ENCODE measurements around the gene GALNT2.

Gene GALNT2

DNA sequence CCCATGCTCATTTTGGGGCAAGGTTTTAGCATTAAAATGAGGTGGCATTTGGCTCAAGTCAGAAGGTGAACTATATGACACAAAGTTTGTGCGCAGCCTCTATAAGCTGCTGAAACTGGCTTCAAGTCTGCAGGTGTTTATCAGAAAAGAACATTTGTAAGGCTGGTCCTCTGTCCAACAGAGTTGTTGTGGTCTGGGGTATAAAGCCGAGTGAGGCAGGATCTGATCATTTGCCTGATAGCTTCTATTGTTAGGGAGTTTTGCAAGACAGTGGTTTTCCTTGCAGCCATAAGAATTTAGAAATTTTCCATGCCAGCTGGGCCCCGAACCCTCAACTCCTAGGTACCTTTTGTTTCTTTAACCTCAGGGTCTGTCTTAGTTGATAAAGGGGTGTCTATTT lies 228.3 kb downstream of the GALNT2 start:
- Histone ChIP-seq H4K8ac (ENCODE audit: low read depth, low read length) (no peak overlapping the region), H4K5ac (ENCODE audit: low read length) (no peak overlapping the region), H3K18ac (ENCODE audit: low read length) (no peak overlapping the region), H3K4me2 (ENCODE audit: low read length) (no peak overlapping the region), H3K79me2 (ENCODE audit: control insufficient read depth, insufficient read depth, low read length) (no peaks in the 10 kb centered on the region), H2BK5ac (ENCODE audit: low read length) (no peak overlapping the region), H2AK5ac (ENCODE audit: low read length) (no peak overlapping the region), H3K56ac (ENCODE audit: low read length) (no peak overlapping the region), H3K4me1 (ENCODE audit: control insufficient read depth, low read depth, low read length) (no peaks in the 10 kb centered on the region), H3K9ac (ENCODE audit: low read length) (no peak overlapping the region), H2BK15ac (replicated peaks; ENCODE audit: low read depth) (no peak overlapping the region), H2BK120ac (ENCODE audit: low read depth, low read length) (no peak overlapping the region), H3K79me1 (ENCODE audit: low read length) (no peaks in the 10 kb centered on the region), H3K23ac (ENCODE audit: low read length) (no peak overlapping the region), H3K4ac (ENCODE audit: low read depth, low read length) (no peak overlapping the region), H3K36me3 (ENCODE audit: control insufficient read depth, insufficient read depth, low read length) (no peaks in the 10 kb centered on the region), H3K27me3 (ENCODE audit: insufficient read depth, low read length, poor library complexity) (no peaks in the 10 kb centered on the region), H3K27ac (ENCODE audit: low read depth, low read length) (no peak overlapping the region), H3K4me3 (ENCODE audit: low read length) (no peak overlapping the region)
- DNase-seq = no peak
- WGBS (ENCODE audit: extremely low coverage, insufficient coverage, low lambda C conversion rate) = no CpG with 5 or more reads among the region's 3 CpGs

DNA sequence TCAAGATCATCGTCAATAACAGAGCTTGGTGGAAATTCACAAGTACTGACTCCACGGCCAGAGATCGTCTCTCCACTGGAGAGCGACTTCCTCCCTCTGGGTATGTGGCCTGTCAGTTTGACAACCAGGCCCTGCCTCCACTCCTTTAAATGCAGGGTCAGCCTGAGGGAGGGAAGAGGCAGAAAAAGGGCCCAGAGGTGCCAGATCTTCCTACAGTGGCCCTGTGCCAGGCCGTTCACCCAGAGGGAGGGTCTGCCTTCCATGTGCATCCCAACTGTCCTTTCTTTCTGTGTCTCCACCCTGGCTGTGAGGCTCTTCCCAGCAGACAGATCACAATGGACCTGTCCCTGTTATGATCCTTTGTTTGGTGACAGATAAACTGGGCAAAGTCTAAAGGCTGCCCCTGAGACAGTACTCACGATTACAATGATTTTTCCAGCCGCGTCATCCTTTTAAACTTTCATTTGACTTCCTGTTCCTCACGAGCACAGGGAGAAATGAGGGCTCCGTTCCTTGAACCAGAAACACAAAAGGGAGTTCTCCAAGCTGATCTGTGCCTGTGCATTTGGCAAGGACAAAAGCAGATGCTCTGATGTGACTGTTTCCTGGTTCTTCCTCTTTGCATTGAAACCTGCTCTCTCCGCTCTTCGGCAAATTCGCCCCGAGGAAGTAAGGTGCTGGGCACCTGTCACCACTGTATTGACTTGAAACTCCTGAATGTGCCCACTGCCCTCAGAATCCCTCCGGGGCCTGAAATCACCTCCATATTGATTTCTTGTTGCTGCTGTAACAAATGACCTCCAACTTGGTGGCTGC lies 232.4 kb downstream of the GALNT2 start:
- no peaks in the 10 kb centered on the region for H3K36me3 ChIP-seq (ENCODE audit: control insufficient read depth, insufficient read depth, low read length)
- H3K79me1 ChIP-seq (ENCODE audit: low read length) = no peaks in the 10 kb centered on the region
- no peaks in the 10 kb centered on the region for H3K4me1 ChIP-seq (ENCODE audit: control insufficient read depth, low read depth, low read length)
- no peak overlapping the region for H2BK120ac ChIP-seq (ENCODE audit: low read depth, low read length)
- no peak overlapping the region for H3K27ac ChIP-seq (ENCODE audit: low read depth, low read length)
- H3K79me2 ChIP-seq (ENCODE audit: control insufficient read depth, insufficient read depth, low read length) = no peaks in the 10 kb centered on the region
- no peak overlapping the region for H3K4me3 ChIP-seq (ENCODE audit: low read length)
- H3K27me3 ChIP-seq (ENCODE audit: insufficient read depth, low read length, poor library complexity) = no peaks in the 10 kb centered on the region
- no peak overlapping the region for H3K56ac ChIP-seq (ENCODE audit: low read length)
- H3K4ac ChIP-seq (ENCODE audit: low read depth, low read length) = no peak overlapping the region
- no peak overlapping the region for H3K9ac ChIP-seq (ENCODE audit: low read length)
- no peak overlapping the region for H3K4me2 ChIP-seq (ENCODE audit: low read length)
- H3K18ac ChIP-seq (ENCODE audit: low read length) = no peak overlapping the region
- no peak overlapping the region for H4K8ac ChIP-seq (ENCODE audit: low read depth, low read length)
- no peak overlapping the region for H2AK5ac ChIP-seq (ENCODE audit: low read length)
- WGBS (ENCODE audit: extremely low coverage, insufficient coverage, low lambda C conversion rate) = no CpG with 5 or more reads among the region's 15 CpGs
- H2BK5ac ChIP-seq (ENCODE audit: low read length) = no peak overlapping the region
- H3K23ac ChIP-seq (ENCODE audit: low read length) = no peak overlapping the region
- H2BK15ac ChIP-seq (replicated peaks; ENCODE audit: low read depth) = no peak overlapping the region
- DNase-seq = no peak
- no peak overlapping the region for H4K5ac ChIP-seq (ENCODE audit: low read length)

DNA sequence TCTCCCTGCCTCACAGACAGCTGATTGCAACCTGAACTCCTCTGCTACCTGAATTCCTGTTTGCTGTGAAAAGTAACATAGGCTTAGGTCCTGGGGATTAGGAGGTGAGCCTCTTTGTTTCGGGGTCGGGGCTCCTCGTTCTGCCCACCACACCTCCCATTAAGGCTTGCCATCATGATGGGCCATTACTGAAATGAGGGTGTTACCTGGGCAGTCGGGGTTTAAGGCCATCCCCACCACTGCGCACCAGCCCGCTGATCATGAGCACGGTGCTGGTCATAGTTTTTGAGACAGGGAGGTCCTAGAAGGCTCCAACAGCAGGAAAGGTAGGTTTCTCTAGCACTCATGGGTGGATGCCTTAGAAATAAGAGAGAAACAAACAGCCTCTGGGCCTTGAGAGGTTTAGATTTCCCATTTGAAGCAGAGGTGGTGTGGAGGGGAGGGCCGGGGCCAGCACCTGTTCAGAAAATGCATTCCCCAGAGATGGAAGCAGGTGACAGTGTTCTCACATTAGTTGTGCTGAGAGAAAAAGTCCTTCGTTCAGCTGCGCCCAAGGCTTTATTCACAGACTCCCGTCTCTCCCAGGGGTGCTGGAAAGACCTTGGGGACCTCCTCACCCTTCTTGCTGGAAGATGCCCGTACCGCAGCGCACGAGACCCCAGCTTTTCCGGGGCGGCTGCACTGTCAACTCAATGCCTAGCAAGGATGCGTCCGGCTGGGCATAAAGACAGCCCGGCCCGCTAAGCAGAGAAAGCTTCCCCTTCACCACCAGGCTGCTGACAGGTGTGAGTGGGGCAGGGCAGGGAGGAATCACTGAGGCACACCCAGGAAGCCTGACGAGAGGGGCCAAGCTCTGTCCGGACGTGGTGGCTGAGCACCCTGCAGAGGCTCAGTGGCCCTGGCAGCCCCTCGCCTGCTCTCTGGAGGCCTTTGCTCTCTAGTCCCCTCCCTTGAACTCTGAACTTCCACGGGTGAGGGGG lies 233.6 kb downstream of the GALNT2 start:
- no peak overlapping the region for H2BK15ac ChIP-seq (replicated peaks; ENCODE audit: low read depth)
- no peak overlapping the region for H2BK5ac ChIP-seq (ENCODE audit: low read length)
- no peaks in the 10 kb centered on the region for H3K36me3 ChIP-seq (ENCODE audit: control insufficient read depth, insufficient read depth, low read length)
- H3K23ac ChIP-seq (ENCODE audit: low read length) = no peak overlapping the region
- H3K4me1 ChIP-seq (ENCODE audit: control insufficient read depth, low read depth, low read length) = no peaks in the 10 kb centered on the region
- H3K27me3 ChIP-seq (ENCODE audit: insufficient read depth, low read length, poor library complexity) = no peaks in the 10 kb centered on the region
- H3K9ac ChIP-seq (ENCODE audit: low read length) = no peak overlapping the region
- no peak overlapping the region for H3K4me3 ChIP-seq (ENCODE audit: low read length)
- no peaks in the 10 kb centered on the region for H3K79me2 ChIP-seq (ENCODE audit: control insufficient read depth, insufficient read depth, low read length)
- H2BK120ac ChIP-seq (ENCODE audit: low read depth, low read length) = no peak overlapping the region
- H3K56ac ChIP-seq (ENCODE audit: low read length) = no peak overlapping the region
- no peak overlapping the region for H4K8ac ChIP-seq (ENCODE audit: low read depth, low read length)
- no peaks in the 10 kb centered on the region for H3K79me1 ChIP-seq (ENCODE audit: low read length)
- H3K4me2 ChIP-seq (ENCODE audit: low read length) = no peak overlapping the region
- no peak for DNase-seq
- H4K5ac ChIP-seq (ENCODE audit: low read length) = no peak overlapping the region
- H3K18ac ChIP-seq (ENCODE audit: low read length) = no peak overlapping the region
- H3K4ac ChIP-seq (ENCODE audit: low read depth, low read length) = no peak overlapping the region
- no peak overlapping the region for H3K27ac ChIP-seq (ENCODE audit: low read depth, low read length)
- H2AK5ac ChIP-seq (ENCODE audit: low read length) = no peak overlapping the region
- no CpG with 5 or more reads among the region's 26 CpGs for WGBS (ENCODE audit: extremely low coverage, insufficient coverage, low lambda C conversion rate)

DNA sequence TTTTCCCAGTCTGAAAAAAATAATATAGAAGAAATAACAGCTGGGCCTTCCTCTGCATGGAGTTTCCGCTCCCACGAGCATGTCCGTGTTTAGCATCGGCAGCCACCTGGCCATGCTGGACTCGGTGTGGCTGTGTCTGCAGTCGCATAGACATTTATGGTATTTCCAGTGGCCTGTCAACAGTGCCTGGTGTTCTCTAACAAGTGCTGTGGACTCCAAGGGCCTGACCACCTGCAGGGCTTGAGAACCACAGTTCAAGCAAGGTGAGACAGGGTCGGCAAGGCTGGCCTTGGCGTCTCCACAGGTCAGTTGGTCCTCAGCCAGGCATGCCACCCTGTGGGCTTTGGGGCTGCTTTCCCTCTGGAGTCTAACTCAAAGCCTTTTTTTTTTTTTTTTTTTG lies 234.3 kb downstream of the GALNT2 start:
- Histone ChIP-seq H3K9ac (ENCODE audit: low read length) (no peak overlapping the region), H3K27me3 (ENCODE audit: insufficient read depth, low read length, poor library complexity) (no peaks in the 10 kb centered on the region), H3K4ac (ENCODE audit: low read depth, low read length) (no peak overlapping the region), H3K27ac (ENCODE audit: low read depth, low read length) (no peak overlapping the region), H3K79me2 (ENCODE audit: control insufficient read depth, insufficient read depth, low read length) (no peaks in the 10 kb centered on the region), H3K56ac (ENCODE audit: low read length) (no peak overlapping the region), H3K4me2 (ENCODE audit: low read length) (no peak overlapping the region), H3K4me1 (ENCODE audit: control insufficient read depth, low read depth, low read length) (no peaks in the 10 kb centered on the region), H4K5ac (ENCODE audit: low read length) (no peak overlapping the region), H3K23ac (ENCODE audit: low read length) (no peak overlapping the region), H2BK120ac (ENCODE audit: low read depth, low read length) (no peak overlapping the region), H3K4me3 (ENCODE audit: low read length) (no peak overlapping the region), H3K79me1 (ENCODE audit: low read length) (no peaks in the 10 kb centered on the region), H2BK15ac (replicated peaks; ENCODE audit: low read depth) (no peak overlapping the region), H3K36me3 (ENCODE audit: control insufficient read depth, insufficient read depth, low read length) (no peaks in the 10 kb centered on the region), H4K8ac (ENCODE audit: low read depth, low read length) (no peak overlapping the region), H3K18ac (ENCODE audit: low read length) (no peak overlapping the region), H2BK5ac (ENCODE audit: low read length) (no peak overlapping the region), H2AK5ac (ENCODE audit: low read length) (no peak overlapping the region)
- no peak for DNase-seq
- WGBS (ENCODE audit: extremely low coverage, insufficient coverage, low lambda C conversion rate) = no CpG with 5 or more reads among the region's 8 CpGs

DNA sequence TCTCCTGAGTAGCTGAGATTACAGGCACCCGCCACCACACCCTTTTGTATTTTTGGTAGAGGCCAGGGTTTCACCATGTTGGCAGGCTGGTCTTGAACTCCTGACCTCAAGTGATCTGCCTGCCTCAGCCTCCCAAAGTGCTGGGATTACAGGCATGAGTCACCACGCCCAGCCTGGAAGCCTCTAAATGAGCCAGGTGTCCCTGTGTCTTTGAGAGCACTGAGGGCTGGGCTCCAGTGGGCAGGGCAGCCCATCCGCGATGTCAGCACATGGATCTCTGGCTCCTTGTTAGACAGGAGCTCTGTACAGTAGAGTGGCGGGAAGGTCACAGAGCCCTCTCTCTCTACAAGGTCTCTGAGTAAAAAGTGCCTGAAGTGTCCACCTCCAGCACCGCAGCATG lies 234.8 kb downstream of the GALNT2 start:
- no peak overlapping the region for H3K4me3 ChIP-seq (ENCODE audit: low read length)
- no peak overlapping the region for H3K56ac ChIP-seq (ENCODE audit: low read length)
- H2BK5ac ChIP-seq (ENCODE audit: low read length) = no peak overlapping the region
- H3K79me1 ChIP-seq (ENCODE audit: low read length) = no peaks in the 10 kb centered on the region
- H3K23ac ChIP-seq (ENCODE audit: low read length) = no peak overlapping the region
- H4K5ac ChIP-seq (ENCODE audit: low read length) = no peak overlapping the region
- H3K27ac ChIP-seq (ENCODE audit: low read depth, low read length) = no peak overlapping the region
- no peak overlapping the region for H2BK120ac ChIP-seq (ENCODE audit: low read depth, low read length)
- no peaks in the 10 kb centered on the region for H3K27me3 ChIP-seq (ENCODE audit: insufficient read depth, low read length, poor library complexity)
- H2AK5ac ChIP-seq (ENCODE audit: low read length) = no peak overlapping the region
- H2BK15ac ChIP-seq (replicated peaks; ENCODE audit: low read depth) = no peak overlapping the region
- no CpG with 5 or more reads among the region's 6 CpGs for WGBS (ENCODE audit: extremely low coverage, insufficient coverage, low lambda C conversion rate)
- no peak overlapping the region for H3K18ac ChIP-seq (ENCODE audit: low read length)
- H3K36me3 ChIP-seq (ENCODE audit: control insufficient read depth, insufficient read depth, low read length) = no peaks in the 10 kb centered on the region
- no peaks in the 10 kb centered on the region for H3K79me2 ChIP-seq (ENCODE audit: control insufficient read depth, insufficient read depth, low read length)
- H3K9ac ChIP-seq (ENCODE audit: low read length) = no peak overlapping the region
- H4K8ac ChIP-seq (ENCODE audit: low read depth, low read length) = no peak overlapping the region
- no peaks in the 10 kb centered on the region for H3K4me1 ChIP-seq (ENCODE audit: control insufficient read depth, low read depth, low read length)
- DNase-seq = no peak
- no peak overlapping the region for H3K4ac ChIP-seq (ENCODE audit: low read depth, low read length)
- H3K4me2 ChIP-seq (ENCODE audit: low read length) = no peak overlapping the region

All from mesendoderm (in vitro differentiated cells).